Left ventricle myocardium superior (tissue), 1 donor: Measurements from ENCODE around the gene ACLY. TPM values are rescaled to one million over a fixed set of nuclear protein-coding genes. Genes with fewer than 3 reads are reported as not detected.
A peak's percentile ranks its signal among the peaks of the same experiment; 100 is the strongest.
"Not testable (repeated sequence)": the region's sequence is repeated elsewhere in the genome, so short reads cannot be mapped to it uniquely, and the experiment has no call there.

Experiments
- ATAC-seq: fragments of 200-7000 bp; cut with Tn5 transposase; one replicate; pipeline ENCODE4 v1.9.1; 2020; ENCODE audit warnings: mild to moderate bottlenecking, moderate library complexity
- DNase-seq: peaks from one replicate; pipeline ENCODE4 v3.0.0-alpha.2; 2020
- intact Hi-C: fragments of 100-400 bp; cut with micrococcal nuclease; formaldehyde crosslinking; loops from one replicate; pipeline ENCODE4 v1.11.0; 2022
- total RNA-seq: library from RNA; stranded (reverse); fragmentation: NEBNext Ultra II Directional; extraction: Animal tissue kit (Norgen Biotek cat#: 25700); gene quantifications from one replicate; pipeline ENCODE4 v1.2.1, GENCODE V29; 2021
- donor health status: DM: no; HTN: yes; CAD: no; lungs with severe emphysema.

ACLY gene
- total RNA-seq, 1 donor from 2014 or later: 24.5 TPM

GRCh38 chr17:41849251-41849990 lies 69.3 kb downstream of the ACLY start:
- intact Hi-C loops: no loop called here
- ATAC-seq: no peak
- no peak for DNase-seq

DNA sequence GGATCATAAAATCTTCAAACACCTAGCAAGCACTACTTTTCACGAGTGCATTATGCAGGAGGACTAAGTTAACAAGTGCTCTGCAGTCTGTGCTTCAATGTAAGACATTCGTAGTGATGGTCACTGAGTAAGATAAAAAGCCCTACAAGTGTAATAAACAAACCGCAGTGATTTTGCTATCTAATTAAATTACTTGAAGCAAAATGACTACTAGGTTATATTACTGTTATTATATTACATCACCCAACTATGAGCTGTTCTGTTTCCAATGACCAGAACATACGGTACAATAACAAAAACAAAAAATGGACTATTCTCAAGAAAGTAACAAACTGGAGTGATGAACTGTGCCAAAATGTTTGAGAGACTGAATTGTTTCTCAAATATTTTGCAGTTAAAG lies 70.0 kb downstream of the ACLY start:
- DNase-seq (no peak), ATAC-seq (no peak)
- intact Hi-C loops: no loop called here

GRCh38 chr17:41844971-41845370 lies 73.8 kb downstream of the ACLY start:
- ATAC-seq (no peak), DNase-seq (no peak)
- intact Hi-C loops: no loop called here

DNA sequence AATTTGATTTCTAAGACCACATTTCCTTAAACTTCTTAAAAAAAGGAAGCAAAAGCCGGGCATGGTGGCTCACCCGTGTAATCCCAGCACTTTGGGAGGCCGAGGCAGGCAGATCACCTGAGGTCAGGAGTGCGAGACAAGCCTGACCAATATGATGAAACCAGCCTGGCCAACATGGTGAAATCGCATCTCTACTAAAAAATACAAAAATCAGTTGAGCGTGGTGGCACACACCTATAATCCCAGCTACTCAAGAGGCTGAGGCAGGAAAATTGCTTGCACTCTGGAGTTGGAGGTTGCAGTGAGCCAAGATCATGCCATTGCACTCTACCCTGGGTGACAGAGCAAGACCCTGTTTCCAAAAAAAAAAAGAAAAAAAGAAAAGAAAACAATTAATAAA lies 78.0 kb downstream of the ACLY start:
- ATAC-seq, DNase-seq, intact Hi-C loops: not testable (repeated sequence)

DNA sequence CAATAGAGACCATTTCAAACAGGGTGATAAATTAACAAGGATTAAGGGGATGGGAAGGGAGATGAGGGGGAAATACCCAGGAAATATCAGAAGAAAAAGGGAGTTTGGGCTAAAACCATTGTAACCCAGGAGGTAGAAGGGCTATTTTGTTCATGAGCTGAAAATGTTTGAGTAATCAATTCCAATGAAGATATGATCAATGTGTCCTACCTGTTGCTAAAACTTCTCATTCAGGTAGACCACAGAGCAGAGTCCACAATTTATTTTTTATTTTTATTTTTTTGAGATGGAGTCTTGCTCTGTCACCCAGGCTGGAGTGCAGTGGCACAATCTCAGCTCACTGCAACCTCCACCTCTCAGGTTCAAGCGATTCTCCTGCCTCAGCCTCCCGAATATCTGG lies 79.3 kb downstream of the ACLY start:
- ATAC-seq, intact Hi-C loops, DNase-seq: not testable (repeated sequence)

DNA sequence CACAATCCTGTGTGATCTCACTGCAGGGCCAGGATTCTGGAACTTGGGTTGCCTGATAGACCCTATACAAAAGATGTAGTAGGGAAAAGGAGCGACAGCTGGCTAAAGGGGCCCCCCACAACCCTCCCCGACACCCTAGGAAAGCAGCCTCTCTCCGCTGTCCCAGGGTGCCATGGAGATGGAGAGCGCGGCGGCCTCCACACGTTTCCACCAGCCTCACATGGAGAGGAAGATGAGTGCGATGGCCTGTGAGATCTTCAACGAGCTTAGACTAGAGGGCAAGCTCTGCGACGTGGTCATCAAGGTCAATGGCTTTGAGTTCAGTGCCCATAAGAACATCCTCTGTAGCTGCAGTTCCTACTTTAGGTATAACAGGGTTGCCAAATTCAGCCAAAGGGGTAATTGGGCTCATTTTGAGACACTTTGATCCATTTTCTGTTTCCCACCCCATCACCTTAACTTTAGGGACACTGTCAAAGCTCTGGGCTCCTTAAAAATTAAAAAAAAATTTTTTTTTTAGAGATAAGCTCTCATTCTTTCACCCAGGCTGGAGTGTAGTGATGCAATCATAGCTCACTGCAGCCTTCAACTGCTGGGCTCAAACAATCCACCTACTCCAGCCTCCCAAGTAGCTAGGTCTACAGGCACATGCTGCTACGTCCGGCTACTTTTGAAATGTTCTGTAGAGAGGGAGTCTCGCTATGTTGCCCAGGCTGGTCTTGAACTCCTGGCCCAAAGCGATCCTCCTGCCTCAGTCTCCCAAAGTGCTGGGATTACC lies 80.8 kb downstream of the ACLY start, which contains the start of gene KLHL10:
KLHL10 (plus strand) TSS at position 65 of the 778 bp plus-strand sequence; CDS start at position 173, 108 bp downstream.
- intact Hi-C loops: no loop called here
- ATAC-seq (no peak), DNase-seq (no peak)

- DNase-seq (no peak), ATAC-seq (no peak)
- intact Hi-C loops: no loop called here
Observed at GRCh38 chr17:41836550-41837196, 82.1 kb downstream of the ACLY start.

- intact Hi-C loops: no loop called here
- ATAC-seq (peak; percentile 97), DNase-seq (peak; percentile 81)
Observed at GRCh38 chr17:41835800-41836549, 82.8 kb downstream of the ACLY start, which contains the start of gene NT5C3B. NT5C3B (minus strand) TSS chr17:41836232; CDS start chr17:41836193, 39 bp downstream.

DNA sequence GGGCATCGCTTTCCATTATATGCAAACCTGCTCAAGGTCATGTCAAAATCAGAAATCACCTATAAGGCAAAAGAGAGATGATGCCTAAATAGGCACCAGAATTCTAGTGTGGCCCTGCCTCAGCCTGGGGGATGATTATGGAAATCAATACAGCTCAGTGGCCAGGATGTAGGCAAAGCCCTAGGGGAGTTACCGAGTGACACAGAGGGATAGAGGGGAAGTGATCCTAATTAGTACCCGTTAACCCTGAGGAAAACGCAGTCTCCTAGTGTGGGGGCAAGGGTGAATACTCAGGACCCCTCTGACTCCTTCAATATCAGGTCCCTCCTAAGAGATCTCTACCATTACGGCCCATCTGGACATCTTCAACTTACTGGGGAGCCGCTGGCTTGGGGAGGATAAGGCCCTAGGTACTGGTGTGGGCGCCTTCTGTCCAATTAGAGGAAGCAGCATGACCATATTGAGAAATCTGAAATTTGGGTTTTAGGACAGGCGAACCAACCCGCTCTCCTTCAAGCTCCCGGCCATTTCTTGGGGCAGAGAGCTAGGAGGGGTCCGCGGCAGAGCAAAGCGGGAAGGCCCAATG lies 83.4 kb downstream of the ACLY start:
- intact Hi-C loops: no loop called here

GRCh38 chr17:41829961-41830360 lies 88.8 kb downstream of the ACLY start:
- DNase-seq, intact Hi-C loops, ATAC-seq: not testable (repeated sequence)

More for the DNA sequence above, 83.4 kb downstream of the ACLY start:
- ATAC-seq (peak; percentile 66), DNase-seq (no peak)

- DNase-seq (no peak), ATAC-seq (no peak)
- intact Hi-C loops: no loop called here
Observed at GRCh38 chr17:41825175-41825845, 93.4 kb downstream of the ACLY start.

DNA sequence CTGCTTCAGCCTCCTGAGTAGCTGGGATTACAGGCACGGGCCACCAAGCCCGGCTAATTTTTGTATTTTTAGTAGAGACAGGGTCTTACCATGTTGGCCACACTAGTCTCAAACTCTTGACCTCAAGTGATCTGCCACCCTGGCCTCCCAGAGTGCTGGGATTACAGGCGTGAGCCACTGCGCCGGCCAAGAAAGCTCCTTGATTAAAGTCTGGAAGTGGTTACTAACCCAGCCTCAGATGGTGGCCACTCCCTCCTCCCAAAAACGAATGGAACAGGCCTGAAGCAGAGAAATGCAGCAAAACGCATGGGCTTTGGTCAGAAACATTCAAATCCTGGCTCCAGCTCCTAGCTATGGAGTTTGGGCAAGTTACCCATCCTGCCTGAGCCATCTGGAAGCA lies 94.7 kb downstream of the ACLY start:
- ATAC-seq (no peak), DNase-seq (no peak)
- intact Hi-C loops: no loop called here

DNA sequence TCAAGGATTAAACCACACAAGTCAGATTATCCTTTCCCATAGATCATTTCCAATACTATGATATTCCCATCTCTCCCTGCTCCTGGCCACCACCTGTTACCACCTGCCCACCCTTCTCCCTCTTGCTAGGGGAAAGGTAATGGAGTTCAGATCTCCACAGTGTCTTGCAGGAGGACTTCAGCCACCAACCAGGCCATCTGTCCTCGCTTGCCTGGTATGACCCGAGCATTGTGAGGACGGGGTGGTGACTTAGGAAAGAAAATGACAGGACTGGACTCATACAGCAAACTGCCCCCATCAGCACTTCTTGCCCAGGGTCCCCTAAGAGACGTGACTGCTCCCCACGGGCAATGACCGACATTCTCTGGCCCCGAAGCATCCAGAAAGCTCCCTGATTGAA lies 95.2 kb downstream of the ACLY start:
- DNase-seq (no peak), ATAC-seq (no peak)
- intact Hi-C loops: no loop called here

DNA sequence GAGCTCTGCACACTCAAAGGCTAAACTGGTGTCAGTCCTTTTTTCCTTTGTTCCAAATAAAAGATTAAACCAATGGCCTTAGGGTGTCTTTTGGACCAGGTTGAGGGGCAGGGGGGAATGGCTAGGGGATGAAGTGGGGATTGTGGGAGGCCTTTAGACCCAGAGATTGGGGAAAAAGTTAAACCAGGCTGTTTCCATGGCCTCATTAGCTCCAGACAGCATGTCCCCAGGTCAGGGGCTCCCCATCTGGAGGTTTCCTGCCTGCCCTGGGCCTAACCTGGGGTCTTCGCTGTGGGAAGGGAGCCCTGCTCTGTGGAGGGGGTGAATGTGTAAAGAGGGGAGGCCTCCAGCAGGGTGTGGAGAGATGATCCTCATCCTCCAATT lies 95.6 kb downstream of the ACLY start:
- intact Hi-C loops: no loop called here
- no peak for DNase-seq
- ATAC-seq: no peak

GRCh38 chr17:41822216-41823140 lies 96.3 kb downstream of the ACLY start:
- no peak for DNase-seq
- ATAC-seq: no peak
- intact Hi-C loops: no loop called here

DNA sequence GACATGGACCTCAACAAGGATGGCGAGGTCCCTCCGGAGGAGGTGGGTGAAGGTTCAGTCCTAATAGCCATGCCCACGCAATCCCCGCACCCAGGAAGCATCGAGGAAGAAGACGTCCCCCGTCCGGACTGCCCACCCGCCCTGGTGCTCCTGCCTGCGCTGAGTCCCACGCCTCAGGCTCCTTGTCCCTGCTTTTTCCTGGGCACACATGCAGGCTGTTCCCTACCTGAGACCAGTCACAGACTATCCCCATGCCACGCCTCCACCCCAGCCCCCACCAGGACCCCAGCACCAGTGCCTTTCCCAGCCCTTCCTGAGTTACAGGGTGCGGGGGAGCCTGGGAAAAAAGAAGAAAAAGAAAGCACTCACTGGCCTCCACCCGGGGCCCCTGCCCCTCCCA lies 97.0 kb downstream of the ACLY start:
- DNase-seq: no peak
- intact Hi-C loops: no loop called here

GRCh38 chr17:41818024-41818423 lies 100.7 kb downstream of the ACLY start:
- no peak for DNase-seq
- intact Hi-C loops: no loop called here
- ATAC-seq: no peak

More for the DNA sequence above, 97.0 kb downstream of the ACLY start:
- ATAC-seq: no peak
